Transverse colon (tissue), 4 donors: ENCODE measurements around the gene IFIT3. TPM values are rescaled to one million over a fixed set of nuclear protein-coding genes. Genes with fewer than 3 reads are reported as not detected.
"Not testable (repeated sequence)": the region's sequence is repeated elsewhere in the genome, so short reads cannot be mapped to it uniquely, and the experiment has no call there.

ENCODE experiments used
- DNase-seq: peaks from one replicate; pipeline ENCODE4 v3.0.0-alpha.2; 2019
- H3K27ac ChIP-seq, 4 donors: fragments of 200-600 bp; sonication (generic); 2 replicates each; pipeline ENCODE4 v1.5.1; 2016 to 2018; ENCODE audit warnings: inconsistent platforms in 4 of 4
- H3K27me3 ChIP-seq: fragments of 200-600 bp; sonication (generic); 2 replicates; pipeline ENCODE4 v1.5.1; 2017; ENCODE audit warnings: inconsistent platforms
- H3K36me3 ChIP-seq, 4 donors: fragments of 200-600 bp; sonication (generic); 2 replicates each; pipeline ENCODE4 v1.5.1; 2017 to 2019; ENCODE audit warnings: inconsistent platforms in 4 of 4
- H3K4me1 ChIP-seq, 4 donors: fragments of 200-600 bp; sonication (generic); 2 replicates each; pipeline ENCODE4 v1.5.1; 2017 to 2020; ENCODE audit warnings: inconsistent platforms in 4 of 4
- H3K4me3 ChIP-seq, 4 donors: fragments of 200-600 bp; sonication (generic); 1 replicate in 1 of 4; 2 replicates in 3 of 4; pipeline versions ENCODE4 v1.5.1 to v1.6.1; 2017 to 2019; ENCODE audit warnings: inconsistent platforms in 4 of 4
- H3K9me3 ChIP-seq, 2 donors: fragments of 200-600 bp; sonication (generic); 2 replicates each; pipeline ENCODE4 v1.5.1; 2017 to 2019; ENCODE audit warnings: inconsistent platforms in 2 of 2
- CTCF ChIP-seq, 5 experiments: fragments of 200-600 bp in 3 of 5; fragments of 450-650 bp in 2 of 5; sonication (generic) in 3 of 5; IDR thresholded peaks; 1 replicate in 2 of 5; 2 replicates in 3 of 5; pipeline ENCODE4 v1.5.1; 2016 to 2017; ENCODE audit warnings: antibody characterized with exemption in 5 of 5, inconsistent platforms in 3 of 5, mild to moderate bottlenecking in 2 of 5, moderate library complexity in 1 of 5
- EP300 ChIP-seq: sonication (generic); formaldehyde crosslinking; IDR thresholded peaks from one replicate; pipeline ENCODE4 v1.6.1; 2017; ENCODE audit warnings: antibody characterized with exemption, low read depth
- POLR2A ChIP-seq: fragments of 450-650 bp; IDR thresholded peaks from one replicate; pipeline ENCODE4 v1.6.1; 2016; ENCODE audit warnings: antibody characterized with exemption, mild to moderate bottlenecking, moderate library complexity
- POLR2AphosphoS5 ChIP-seq, 3 donors: sonication (generic); formaldehyde crosslinking; IDR thresholded peaks; one replicate each; pipeline ENCODE4 v1.6.1; 2016; ENCODE audit warnings: antibody characterized with exemption in 3 of 3
- WGBS, 2 donors: methylation state at CpG; one replicate each; pipeline ENCODE4 v1.1.5; 2018; ENCODE audit warnings: low coverage in 1 of 2; 5-methylcytosine and 5-hydroxymethylcytosine counted together
- in situ Hi-C, 4 donors: fragments of 200-750 bp; cut with MboI; loops; one replicate each; pipeline versions ENCODE4 v1.15.0 to v1.15.1; 2017; ENCODE audit warnings: low sequenced_read_pairs in 3 of 4, low pct_ligation_motif_present in 1 of 4, low pct_unique_long_range_greater_than_20kb in 1 of 4
- intact Hi-C: fragments of 100-400 bp; cut with DNase I; formaldehyde crosslinking; loops from one replicate; pipeline ENCODE4 v1.15.1; 2023; ENCODE audit warnings: low total_unique reads
- total RNA-seq, 4 donors: library from RNA; depleted of rRNA; stranded (reverse); fragments of >200 nt; gene quantifications; one replicate each; pipeline ENCODE4 v1.1.0, GENCODE V29; 2016

Gene IFIT3
- total RNA-seq, 4 donors from 2014 or later = 0.20 to 7.8 (median 5.1) TPM; not detected in 1

- in situ Hi-C loops = no loop called here
- TF ChIP-seq POLR2AphosphoS5 (IDR thresholded peaks at IDR 0.05) = no peak
- no peak for TF ChIP-seq CTCF (IDR thresholded peaks at IDR 0.05)
- H3K27me3 ChIP-seq = no peaks in the 10 kb centered on the region
- H3K36me3 ChIP-seq = no peaks in the 10 kb centered on the region
- peak overlapping the region in 1 of 4 donors; percentile 2 for H3K27ac ChIP-seq
- H3K9me3 ChIP-seq = no peaks in the 10 kb centered on the region
- intact Hi-C loops = no loop called here
- H3K4me1 ChIP-seq = peaks cover 5 to 59% (median 20%) of the 10 kb centered on the region in 4 donors
- no peak for DNase-seq
- H3K4me3 ChIP-seq = no peak overlapping the region
Observed at GRCh38 chr10:89330537-89331212, 2.9 kb downstream of the IFIT3 start.

GRCh38 chr10:89331487-89332122, 3.8 kb downstream of the IFIT3 start:
- intact Hi-C loops, in situ Hi-C loops: not testable (repeated sequence)
- peak overlapping the region in 2 of 4 donors; percentile 21 to 48 for H3K4me3 ChIP-seq

GRCh38 chr10:89332123-89332633, 4.4 kb downstream of the IFIT3 start:
- no peaks in the 10 kb centered on the region for H3K9me3 ChIP-seq
- peaks cover 5 to 57% (median 18%) of the 10 kb centered on the region in 4 donors for H3K4me1 ChIP-seq
- WGBS, 2 donors = 2 to 15% methylated on average over 5 of the region's 5 CpGs
- DNase-seq = no peak
- peak overlapping the region in 3 of 4 donors; percentile 21 to 48 (median 31) for H3K4me3 ChIP-seq
- in situ Hi-C loops = no loop called here
- no peaks in the 10 kb centered on the region for H3K36me3 ChIP-seq
- H3K27me3 ChIP-seq = no peaks in the 10 kb centered on the region
- intact Hi-C loops = no loop called here
- TF ChIP-seq EP300 = no peak
- peak in 2 of 3 donors; percentile 23 to 46 for TF ChIP-seq POLR2AphosphoS5 (IDR thresholded peaks at IDR 0.05)
- no peak for TF ChIP-seq CTCF (IDR thresholded peaks at IDR 0.05)
- no peak for TF ChIP-seq POLR2A
- peak overlapping the region; percentile 75 to 86 (median 82) for H3K27ac ChIP-seq

More at GRCh38 chr10:89331487-89332122, 3.8 kb downstream of the IFIT3 start:
- DNase-seq, H3K27me3 ChIP-seq, H3K36me3 ChIP-seq, H3K9me3 ChIP-seq: not testable (repeated sequence)
- peak overlapping the region; percentile 75 to 86 (median 82) for H3K27ac ChIP-seq
- H3K4me1 ChIP-seq = peaks cover 5 to 59% (median 20%) of the 10 kb centered on the region in 4 donors
- WGBS, 2 donors = 70 to 82% methylated on average over 12 to 14 of the region's 14 CpGs

- DNase-seq = no peak
- no peak overlapping the region for H3K4me3 ChIP-seq
- peaks cover 5 to 38% (median 13%) of the 10 kb centered on the region in 4 donors for H3K4me1 ChIP-seq
- WGBS, 2 donors = 93 to 97% methylated on average over 3 of the region's 3 CpGs
- intact Hi-C loops (no loop called here), in situ Hi-C loops (no loop called here)
- no peaks in the 10 kb centered on the region for H3K9me3 ChIP-seq
- no peaks in the 10 kb centered on the region for H3K27me3 ChIP-seq
- no peak for TF ChIP-seq EP300
- no peak for TF ChIP-seq CTCF (IDR thresholded peaks at IDR 0.05)
- TF ChIP-seq POLR2A = no peak
- TF ChIP-seq POLR2AphosphoS5 (IDR thresholded peaks at IDR 0.05) = no peak
- peaks cover 0 to 11% (median 0%) of the 10 kb centered on the region in 4 donors for H3K36me3 ChIP-seq
- no peak overlapping the region for H3K27ac ChIP-seq
Observed at GRCh38 chr10:89335226-89335625, 7.4 kb downstream of the IFIT3 start.
